DMS114 treated with DMSO at 0.1 percent for 48 hours (cell line): ENCODE results near the gene SETD7.
A peak's percentile ranks its signal among the peaks of the same experiment; 100 is the strongest.

ENCODE experiments used
- DNase-seq: peaks from one replicate; lab custom pipeline; 2025; ENCODE audit not compliant: unreplicated experiment; lab: John Stamatoyannopoulos, UW

The SETD7 gene

GRCh38 chr4:139552517-139553307 lies 3.3 kb downstream of the SETD7 start:
- DNase-seq, result no peak

GRCh38 chr4:139550724-139551429 lies 5.1 kb downstream of the SETD7 start:
- no peak for DNase-seq

GRCh38 chr4:139547979-139548378 lies 8.0 kb downstream of the SETD7 start:
- DNase-seq, result no peak

GRCh38 chr4:139540632-139541031 lies 15.4 kb downstream of the SETD7 start:
- DNase-seq, result no peak

- DNase-seq, result no peak
Observed at GRCh38 chr4:139540161-139540560, 15.9 kb downstream of the SETD7 start.

GRCh38 chr4:139537292-139537691 lies 18.7 kb downstream of the SETD7 start:
- DNase-seq, result no peak

- DNase-seq, result no peak
Observed at GRCh38 chr4:139535871-139536234, 20.2 kb downstream of the SETD7 start.

- no peak for DNase-seq
Observed at GRCh38 chr4:139535228-139535870, 20.7 kb downstream of the SETD7 start.

- DNase-seq, result no peak
Observed at GRCh38 chr4:139534287-139534950, 21.6 kb downstream of the SETD7 start.

GRCh38 chr4:139533511-139533910 lies 22.5 kb downstream of the SETD7 start:
- no peak for DNase-seq

- no peak for DNase-seq
Observed at GRCh38 chr4:139532947-139533346, 23.1 kb downstream of the SETD7 start.

- peak; percentile 8 for DNase-seq
Observed at GRCh38 chr4:139530833-139531427, 25.1 kb downstream of the SETD7 start.

GRCh38 chr4:139528377-139529005 lies 27.5 kb downstream of the SETD7 start:
- no peak for DNase-seq

GRCh38 chr4:139526928-139527327 lies 29.1 kb downstream of the SETD7 start:
- DNase-seq, result no peak

GRCh38 chr4:139525414-139525813 lies 30.6 kb downstream of the SETD7 start:
- DNase-seq, result no peak

- no peak for DNase-seq
Observed at GRCh38 chr4:139524062-139524631, 31.9 kb downstream of the SETD7 start.

- DNase-seq, result no peak
Observed at GRCh38 chr4:139523076-139523475, 32.9 kb downstream of the SETD7 start.

GRCh38 chr4:139522457-139522856 lies 33.6 kb downstream of the SETD7 start:
- DNase-seq, result no peak

GRCh38 chr4:139521754-139522401 lies 34.1 kb downstream of the SETD7 start:
- no peak for DNase-seq

- no peak for DNase-seq
Observed at GRCh38 chr4:139515531-139515958, 40.5 kb downstream of the SETD7 start.
